ENCODE data around the gene XPO5.

- TF ChIP-seq CTCF (IDR thresholded peaks at IDR 0.05; ENCODE audit: insufficient read depth, low read depth, low read length) (no peak), EZH2 (IDR thresholded peaks at IDR 0.05; ENCODE audit: insufficient read depth, low read length) (no peak)
Measured at GRCh38 chr6:43497689-43498088, 78.1 kb downstream of the XPO5 start.
